GM21825 (cell line): ENCODE data around the gene MSLN.
A peak's percentile ranks its signal among the peaks of the same experiment; 100 is the strongest.

ENCODE experiments used
- ATAC-seq: cut with Tn5 transposase; IDR thresholded peaks from one replicate; pipeline ENCODE4 v1.9.1; 2021; ENCODE audit warnings: mild to moderate bottlenecking, moderate library complexity; ENCODE audit not compliant: unreplicated experiment

Gene MSLN

DNA sequence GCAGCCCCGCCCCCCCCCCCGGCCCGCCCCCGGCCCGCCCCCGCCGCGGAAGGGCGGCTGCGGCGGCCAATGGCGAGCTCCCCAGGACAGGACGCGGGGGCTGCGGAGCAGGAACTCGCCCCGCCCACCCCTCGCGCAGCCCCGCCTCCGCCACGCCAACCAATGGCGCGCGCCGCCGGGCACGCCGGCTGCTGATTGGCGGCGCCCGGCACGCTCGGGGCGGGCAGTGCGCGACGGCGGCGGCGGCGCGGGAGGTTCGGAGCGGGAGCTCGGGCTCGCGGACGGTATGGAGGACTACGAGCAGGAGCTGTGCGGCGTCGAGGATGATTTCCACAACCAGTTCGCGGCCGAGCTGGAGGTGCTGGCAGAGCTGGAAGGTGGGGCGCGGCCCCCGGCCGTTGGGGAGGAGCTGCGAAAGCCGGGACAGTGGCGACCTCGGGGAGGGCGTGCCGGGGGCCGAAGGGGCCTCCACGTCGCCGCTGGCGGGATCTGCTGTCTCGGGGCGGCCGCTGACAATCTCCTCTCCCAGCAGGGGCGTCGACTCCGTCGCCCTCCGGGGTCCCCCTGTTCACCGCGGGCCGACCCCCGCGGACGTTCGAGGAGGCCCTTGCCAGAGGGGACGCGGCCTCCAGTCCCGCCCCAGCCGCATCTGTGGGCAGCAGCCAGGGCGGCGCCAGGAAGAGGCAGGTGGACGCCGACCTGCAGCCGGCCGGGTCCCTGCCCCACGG is 28.0 kb downstream of the MSLN start, which contains the start of gene CHTF18:
Gene CHTF18, plus strand, starts transcription at position 222 of the 728 bp plus-strand sequence. Its CDS starts 65 bp downstream, at position 287.
- peak; percentile 54 for ATAC-seq

DNA sequence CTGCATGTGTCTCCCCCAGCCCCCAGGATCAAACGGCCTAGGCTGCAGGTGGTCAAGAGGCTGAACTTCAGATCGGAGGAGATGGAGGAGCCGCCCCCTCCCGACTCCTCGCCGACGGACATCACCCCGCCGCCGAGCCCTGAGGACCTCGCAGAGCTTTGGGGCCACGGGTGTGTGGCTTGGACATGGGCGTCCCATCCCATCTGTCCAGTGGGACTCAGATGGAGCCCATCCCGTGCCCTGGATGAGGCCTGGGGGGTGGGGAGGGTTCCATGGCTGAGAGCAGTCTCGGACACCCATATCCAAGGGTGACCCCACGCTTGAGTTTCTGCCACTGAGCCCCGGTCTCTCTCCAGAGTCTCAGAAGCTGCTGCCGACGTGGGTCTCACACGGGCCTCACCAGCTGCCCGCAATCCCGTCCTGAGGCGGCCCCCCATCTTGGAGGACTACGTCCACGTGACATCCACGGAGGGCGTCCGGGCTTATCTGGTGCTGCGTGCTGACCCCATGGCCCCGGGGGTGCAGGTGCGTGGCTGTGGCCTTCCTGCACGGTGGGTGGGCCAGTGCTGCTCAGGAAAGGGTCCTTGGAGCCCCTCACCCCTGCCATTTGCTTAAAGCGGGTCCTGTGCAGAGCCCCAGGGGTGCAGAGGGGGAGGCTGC is 28.8 kb downstream of the MSLN start:
- no peak for ATAC-seq

DNA sequence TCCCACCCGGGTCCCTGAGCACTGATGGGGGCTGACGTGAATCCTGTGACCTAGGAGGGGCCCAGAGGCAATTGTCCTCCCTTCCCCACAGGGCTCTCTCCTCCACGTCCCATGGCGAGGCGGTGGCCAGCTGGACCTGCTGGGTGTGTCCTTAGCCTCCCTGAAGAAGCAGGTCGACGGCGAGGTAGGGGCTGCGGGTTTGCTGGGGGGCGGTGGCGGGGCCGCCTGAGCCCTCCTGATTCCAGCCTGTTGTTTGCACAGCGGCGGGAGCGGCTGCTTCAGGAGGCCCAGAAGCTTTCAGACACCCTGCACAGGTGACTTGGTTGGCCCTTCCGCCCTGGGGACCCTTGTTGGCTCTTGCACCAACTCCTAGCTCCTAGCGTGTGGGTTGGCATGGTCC is 29.6 kb downstream of the MSLN start:
- ATAC-seq, result no peak

DNA sequence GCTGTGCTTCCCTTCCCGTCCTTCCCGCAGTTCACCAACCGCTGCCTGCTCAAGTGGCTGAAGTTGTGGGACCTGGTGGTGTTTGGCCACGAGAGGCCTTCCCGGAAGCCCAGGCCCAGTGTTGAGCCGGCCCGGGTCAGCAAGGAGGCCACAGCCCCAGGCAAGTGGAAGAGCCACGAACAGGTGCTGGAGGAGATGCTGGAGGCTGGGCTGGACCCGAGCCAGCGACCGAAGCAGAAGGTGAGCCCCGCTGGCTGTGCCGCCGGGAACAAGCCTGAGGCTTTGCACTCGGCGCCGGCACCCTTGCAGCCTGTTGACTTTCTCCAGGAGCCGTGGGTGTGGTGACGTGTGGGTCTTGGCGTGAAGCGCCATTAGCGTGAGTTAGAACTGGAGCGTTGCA is 30.6 kb downstream of the MSLN start:
- no peak for ATAC-seq

DNA sequence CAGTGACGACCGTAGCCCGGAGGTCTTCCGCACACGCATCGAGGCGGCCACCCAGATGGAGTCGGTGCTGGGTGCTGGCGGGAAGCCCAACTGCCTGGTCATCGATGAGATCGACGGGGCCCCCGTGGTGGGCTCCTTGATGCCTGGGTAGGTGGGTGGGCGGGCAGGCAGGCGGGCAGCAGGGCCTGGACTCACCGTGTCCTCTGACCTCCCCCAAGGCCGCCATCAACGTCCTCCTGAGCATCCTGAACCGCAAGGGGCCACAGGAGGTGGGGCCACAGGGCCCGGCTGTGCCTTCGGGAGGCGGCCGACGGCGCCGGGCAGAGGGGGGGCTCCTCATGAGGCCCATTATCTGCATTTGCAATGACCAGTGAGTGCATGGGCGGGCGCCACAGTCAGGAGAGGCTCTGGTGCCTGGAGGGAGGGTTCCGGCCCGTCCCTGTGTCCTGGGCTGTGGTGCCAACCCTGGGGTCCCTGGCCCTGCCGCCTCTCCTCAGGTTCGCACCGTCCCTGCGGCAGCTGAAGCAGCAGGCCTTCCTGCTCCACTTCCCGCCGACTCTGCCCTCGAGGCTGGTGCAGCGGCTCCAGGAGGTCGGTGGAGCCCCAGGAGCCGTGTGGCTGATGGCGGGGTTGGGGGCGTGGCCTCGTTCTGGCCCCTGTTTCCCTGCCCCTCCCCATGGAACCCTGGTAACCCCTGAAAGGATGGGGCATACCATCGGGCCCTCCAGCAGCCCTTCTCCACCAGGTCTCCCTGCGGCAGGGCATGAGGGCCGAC is 31.9 kb downstream of the MSLN start:
- ATAC-seq, result no peak

DNA sequence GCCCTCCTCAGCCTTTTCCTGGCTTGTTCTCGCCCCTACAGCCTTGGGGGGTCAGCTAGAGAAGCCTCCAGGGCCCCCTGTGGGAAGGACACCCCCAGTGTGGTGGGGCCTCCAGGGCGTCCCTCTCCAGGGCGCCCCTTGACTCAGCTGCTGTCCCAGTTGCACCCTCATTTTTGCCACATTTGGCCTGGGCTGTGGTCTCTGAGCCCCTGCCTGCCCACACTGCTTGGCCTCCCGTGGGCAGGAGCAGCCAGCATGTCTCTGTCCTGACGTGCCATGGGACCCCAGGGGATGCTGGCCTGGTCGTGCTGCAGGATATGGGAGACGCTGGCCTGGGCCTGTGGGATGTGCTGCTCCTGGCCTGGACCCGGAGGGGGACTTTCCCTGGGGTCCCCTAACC is 32.9 kb downstream of the MSLN start:
- no peak for ATAC-seq

DNA sequence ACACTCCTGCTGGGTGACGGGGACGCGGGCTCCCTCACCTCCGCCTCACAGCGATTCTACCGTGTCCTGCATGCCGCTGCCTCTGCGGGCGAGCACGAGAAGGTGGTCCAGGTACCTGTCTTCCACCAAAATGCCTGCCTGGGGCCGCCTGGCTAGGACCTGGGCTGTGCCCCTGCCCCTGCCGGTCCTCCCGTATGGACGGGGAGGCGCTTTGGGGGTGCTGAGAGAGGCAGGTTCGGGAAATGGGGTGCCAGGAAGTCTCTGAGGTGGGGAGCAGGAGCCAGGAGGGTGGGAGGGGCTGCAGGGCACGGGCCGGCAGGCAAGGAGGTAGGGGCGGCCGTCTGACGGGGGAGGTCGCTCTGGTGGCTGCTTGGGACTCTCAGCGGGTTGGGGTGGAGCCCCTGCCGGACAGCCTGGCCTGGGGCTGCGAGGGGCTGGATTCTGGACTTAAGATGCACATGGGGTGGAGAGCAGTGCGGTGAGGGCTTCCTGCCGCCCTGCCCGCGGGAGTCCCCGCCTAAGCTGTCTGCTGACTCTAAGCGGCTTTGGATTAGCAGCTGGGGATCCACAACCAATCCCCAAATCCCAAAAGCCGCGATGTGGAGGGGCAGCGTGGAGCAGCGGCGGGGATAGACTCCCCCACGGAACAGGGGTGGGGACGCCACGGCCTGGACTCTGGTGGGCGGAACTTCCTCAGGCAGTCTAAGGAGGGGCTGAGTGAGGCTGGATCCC is 33.7 kb downstream of the MSLN start:
- ATAC-seq, result no peak

DNA sequence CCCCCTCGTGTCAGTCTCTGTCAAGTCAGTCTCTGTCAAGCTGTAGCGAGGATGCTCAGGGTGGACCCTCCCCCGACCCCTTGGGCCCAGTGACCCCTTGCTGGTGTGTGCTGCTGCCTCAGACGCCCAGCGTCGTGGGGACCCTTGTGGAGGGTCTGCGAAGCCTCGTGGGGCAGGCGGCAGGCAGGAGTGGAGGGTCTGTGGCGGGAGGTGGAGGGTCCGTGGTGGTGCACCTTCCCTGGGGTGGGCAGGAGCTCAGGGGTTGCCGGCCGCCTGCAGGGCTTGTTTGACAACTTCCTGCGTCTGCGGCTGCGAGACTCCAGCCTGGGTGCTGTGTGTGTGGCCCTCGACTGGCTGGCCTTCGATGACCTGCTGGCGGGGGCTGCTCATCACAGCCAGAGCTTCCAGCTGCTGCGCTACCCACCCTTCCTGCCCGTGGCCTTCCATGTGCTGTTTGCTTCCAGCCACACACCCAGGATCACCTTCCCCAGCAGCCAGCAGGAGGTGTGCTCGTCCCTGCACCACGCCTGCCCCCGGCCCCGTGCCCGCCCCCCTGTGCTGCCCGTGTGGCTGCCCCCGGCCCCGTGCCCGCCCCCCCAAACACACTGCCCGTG is 34.4 kb downstream of the MSLN start:
- ATAC-seq, result no peak

DNA sequence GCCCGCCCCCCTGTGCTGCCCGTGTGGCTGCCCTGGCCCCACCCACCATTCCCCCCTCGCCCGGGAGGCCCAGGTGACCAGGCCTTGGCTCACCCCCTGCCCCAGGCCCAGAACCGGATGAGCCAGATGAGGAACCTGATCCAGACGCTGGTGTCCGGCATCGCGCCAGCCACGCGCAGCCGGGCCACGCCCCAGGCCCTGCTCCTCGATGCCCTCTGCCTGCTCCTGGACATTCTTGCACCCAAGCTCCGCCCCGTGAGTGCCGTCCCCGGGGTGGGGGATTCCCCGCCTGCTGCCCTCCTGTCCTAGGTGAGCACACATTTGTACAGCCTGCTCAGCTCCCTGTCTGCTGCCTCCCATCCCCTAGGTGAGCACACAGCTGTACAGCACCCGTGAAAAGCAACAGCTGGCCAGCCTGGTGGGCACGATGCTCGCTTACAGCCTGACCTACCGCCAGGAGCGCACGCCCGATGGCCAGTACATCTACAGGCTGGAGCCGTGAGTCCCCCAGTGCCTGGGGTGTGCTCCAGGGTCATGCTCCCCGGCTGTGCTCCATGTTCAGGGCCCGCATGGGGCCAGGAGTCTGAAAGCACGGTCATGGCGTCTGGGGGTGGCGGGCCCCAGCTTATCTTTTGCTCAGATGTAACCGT is 35.2 kb downstream of the MSLN start:
- ATAC-seq, result no peak

DNA sequence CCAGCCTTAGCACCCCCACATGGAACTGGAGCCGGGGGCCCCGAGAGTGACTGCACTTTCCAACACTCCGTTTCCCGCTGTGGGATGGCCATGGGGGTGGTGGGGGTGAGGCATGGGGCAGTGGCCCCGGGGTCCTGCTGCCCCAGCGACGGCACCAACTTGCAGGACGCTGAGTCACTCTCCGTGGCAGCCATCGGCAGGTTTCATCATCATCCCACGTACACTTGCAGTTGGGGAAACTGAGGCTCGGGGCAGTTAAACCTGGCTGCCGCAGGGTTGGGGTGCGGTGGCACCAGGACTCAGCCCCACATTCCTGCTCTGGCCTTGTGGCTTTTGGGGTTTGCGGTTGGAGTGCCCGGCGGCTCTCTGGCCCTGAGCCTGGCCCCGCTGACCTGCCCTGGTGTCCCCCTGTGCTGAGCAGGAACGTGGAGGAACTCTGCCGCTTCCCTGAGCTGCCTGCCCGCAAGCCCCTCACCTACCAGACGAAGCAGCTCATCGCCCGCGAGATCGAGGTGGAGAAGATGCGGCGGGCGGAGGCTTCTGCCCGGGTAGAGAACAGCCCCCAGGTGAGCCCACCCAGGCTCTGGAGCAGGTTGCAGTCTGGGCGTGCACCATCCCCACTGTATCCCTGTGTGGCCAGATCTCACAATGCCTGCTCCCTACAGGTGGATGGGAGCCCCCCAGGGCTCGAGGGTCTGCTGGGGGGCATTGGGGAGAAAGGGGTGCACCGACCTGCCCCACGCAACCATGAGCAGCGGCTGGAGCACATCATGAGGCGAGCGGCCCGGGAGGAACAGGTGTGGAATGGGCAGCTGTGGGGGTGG is 36.0 kb downstream of the MSLN start:
- ATAC-seq, result no peak

DNA sequence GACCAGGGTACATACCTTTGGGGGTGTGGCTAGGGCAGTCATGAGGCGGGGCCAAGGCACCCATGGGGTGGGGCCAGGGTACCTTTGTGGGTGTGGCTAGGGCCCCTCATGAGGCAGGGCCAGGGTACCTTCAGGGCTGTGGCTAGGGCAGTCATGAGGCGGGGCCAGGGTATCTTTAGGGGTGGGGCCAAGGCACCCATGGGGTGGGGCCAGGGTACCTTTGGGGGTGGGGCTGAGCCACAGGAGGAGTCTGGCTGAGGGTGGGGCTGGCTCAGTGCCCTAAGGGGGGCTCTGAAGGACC is 36.5 kb downstream of the MSLN start:
- ATAC-seq, result no peak

DNA sequence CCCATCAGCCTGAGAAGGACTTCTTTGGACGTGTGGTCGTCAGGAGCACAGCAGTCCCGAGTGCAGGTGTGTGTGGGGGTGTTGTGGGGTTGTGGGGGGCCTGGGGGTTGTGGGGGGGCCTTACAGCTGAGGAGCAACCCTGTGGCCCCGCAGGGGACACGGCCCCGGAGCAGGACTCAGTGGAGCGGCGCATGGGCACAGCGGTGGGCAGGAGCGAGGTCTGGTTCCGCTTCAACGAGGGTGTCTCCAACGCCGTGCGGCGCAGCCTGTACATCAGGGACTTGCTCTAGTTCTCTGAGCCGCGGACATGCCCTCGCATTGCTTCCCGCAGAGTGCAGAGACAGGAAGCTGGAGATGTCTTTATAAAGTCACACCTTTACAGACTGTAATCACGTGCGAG is 37.2 kb downstream of the MSLN start:
- no peak for ATAC-seq

DNA sequence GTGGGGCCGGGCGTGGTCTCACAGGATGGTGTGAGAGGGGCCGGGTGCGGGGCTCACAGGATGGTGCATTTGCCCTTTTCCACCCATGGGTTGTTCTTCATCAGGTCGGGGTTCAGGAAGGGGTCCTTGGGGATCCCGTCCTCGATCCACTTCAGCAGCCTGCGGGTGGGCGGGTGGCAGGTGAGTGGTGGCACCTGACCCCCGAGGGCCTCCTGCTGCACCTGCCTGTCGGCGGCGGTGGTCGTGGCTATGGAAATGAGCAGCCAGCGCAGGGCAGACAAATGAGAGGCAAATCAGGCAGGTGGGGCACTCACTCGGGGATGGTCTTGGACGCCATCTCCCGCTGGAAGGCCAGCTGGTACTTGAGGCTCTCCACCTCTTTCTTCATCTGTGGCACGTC is 38.1 kb downstream of the MSLN start:
- no peak for ATAC-seq

DNA sequence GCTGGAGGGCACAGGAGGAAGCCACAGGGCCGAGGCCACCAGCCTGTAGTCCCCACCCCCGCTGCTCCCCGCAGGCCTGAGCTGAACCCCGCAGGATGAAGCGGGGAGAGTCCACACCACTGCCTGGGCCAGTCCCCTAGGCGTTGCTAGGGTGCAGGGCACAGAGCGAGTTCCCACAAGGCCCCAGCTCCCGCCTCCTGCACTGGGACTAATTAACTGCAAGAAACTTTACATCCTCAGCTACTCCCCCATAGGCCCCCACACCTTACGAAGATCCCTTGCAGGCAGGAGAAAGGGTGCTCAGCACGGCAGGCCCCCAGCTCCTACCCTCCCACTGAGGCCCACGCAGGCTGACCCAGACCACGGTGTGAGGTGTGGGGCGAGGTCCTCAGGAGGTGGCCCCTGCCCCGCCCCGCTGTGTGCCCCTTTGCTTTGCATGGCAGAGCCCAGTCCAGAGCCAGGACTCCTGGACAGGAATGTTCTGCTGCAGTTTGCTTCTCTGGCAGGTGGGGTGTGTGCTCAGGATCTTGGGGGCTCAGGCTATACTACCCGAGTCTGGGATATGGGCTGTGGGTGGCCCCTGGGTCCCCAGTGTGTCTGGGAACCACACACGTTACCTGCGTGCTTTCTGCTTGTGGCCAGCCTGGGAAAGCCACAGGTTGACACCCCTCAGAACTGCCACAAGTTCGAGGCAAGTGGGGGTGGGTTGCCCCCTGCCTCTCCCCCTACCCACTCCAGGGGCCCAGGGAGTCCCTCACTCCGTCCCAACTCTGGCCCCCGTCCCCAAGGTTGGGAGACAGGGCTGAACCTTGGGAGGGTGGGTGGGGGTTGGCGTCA is 38.8 kb downstream of the MSLN start:
- ATAC-seq, result no peak

DNA sequence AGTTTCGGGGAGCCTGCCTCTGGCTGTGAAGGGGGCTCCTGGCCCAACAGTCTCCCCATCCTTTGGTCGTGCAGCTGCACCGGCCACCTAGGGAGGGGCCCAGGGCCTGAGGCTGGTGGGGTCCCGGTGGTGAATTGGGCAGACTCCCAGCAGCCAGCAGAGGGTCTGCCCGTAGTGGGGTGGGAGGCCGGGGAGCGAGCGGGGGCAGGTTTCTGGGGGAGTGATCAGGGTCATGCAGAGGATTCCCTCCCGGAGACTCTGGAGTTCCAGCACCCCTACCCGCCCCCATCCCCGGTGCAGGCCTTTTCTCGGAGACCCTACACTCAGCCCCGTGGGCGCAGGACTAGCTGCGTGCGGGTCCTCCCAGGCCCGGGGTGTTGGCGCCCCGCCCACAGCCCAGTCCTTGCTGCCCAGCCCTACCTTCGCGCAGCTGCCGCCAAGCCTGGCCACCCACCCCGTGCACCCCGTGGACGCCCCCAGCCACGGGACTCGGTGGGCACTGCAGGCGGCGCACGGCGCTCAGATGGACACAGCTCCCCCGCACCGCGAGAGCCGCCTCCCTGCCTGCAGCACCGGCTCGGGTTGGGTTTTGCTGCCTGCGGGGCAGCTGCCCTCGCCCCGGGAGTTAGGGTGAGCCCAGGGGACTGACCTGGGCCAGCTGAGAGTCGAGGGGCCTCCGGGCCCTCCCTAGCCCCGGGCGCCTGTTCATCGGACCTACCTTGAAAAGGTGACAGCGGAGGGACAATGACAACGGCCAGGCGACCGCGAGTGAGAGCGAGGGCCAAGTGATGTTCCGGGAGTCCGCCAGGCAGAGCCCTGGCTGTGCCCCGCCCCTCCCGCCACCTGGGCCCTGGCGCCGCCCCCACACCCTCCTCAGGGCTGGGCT is 39.7 kb downstream of the MSLN start, which contains the start of gene GNG13:
Gene GNG13, minus strand, starts transcription at position 787 of the 886 bp plus-strand sequence. CDS start 1,657 bp downstream, outside the sequence.
- ATAC-seq, result no peak

DNA sequence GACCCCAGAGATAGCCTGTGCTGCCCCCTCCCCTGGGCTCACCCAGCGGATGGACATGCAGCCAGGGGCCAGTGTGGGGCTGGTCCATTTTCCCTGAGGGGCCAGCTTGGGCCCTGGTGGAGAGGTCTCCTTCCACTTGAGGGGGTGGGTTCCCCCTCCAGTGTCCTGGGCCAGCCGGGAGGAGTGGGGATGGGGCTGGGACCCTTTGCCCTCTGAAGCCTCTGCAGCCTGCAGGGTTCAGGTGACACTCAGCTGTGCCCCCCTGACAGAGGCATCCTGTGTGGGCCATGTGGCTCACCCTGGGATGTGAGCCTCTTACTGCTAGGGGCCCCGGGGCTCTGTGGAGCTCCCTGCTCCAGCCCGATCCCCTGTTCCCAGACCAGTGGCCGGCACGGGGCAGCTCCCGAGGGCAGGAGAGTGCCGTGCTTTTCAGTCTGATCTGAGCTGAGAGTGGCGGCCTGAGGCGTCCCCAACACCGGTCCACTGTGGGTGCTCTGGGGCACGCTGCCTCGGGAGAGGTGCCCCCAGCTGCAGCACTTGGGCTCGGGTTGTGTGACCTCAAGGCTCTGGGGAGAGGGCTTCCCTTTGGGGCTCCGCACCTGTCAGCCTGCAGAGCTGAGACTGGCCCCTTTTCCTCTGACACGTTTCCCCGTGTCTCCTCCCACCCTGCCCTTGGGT is 40.4 kb downstream of the MSLN start:
- no peak for ATAC-seq
